Anterior cingulate cortex (tissue), 58 donors: ENCODE measurements around the gene PSMC6.

Experiments used
- DNase-seq, 58 donors: peaks; one replicate each; lab custom pipeline; 2025; lab: John Stamatoyannopoulos, UW

The PSMC6 gene

GRCh38 chr14:52706724-52707706, at the start of gene PSMC6:
Gene PSMC6, plus strand, starts transcription at chr14:52707200. Its CDS starts 20 bp downstream, at chr14:52707220.
- peak; percentile 56 to 97 (median 89) for DNase-seq

GRCh38 chr14:52660325-52660724, 46.7 kb upstream of the PSMC6 start:
- DNase-seq: no peak

- DNase-seq: no peak
Measured at GRCh38 chr14:52660832-52661231, 46.2 kb upstream of the PSMC6 start.

DNA sequence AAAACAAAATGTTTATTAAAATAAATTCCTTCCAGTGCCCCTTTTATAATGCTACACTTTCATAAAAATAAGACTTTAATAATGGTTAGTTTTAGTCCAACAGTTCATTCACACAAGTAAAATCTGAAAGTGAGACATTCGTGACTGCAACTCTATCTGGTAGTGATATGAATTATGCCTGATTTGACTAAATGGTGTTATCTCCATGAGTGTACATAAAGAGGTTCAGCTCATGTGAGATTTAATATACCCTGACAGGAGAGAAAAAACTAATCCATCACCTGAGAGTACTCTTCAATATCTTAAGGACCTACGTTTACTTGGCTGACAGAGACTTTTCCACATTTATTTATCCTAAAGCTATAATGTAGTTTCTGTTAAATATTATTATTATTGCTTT, 45.7 kb upstream of the PSMC6 start:
- no peak for DNase-seq

GRCh38 chr14:52663850-52664249, 43.1 kb upstream of the PSMC6 start:
- DNase-seq: no peak

GRCh38 chr14:52678591-52678990, 28.4 kb upstream of the PSMC6 start:
- no peak for DNase-seq

GRCh38 chr14:52683985-52684520, 22.9 kb upstream of the PSMC6 start:
- no peak for DNase-seq

- DNase-seq: no peak
Measured at GRCh38 chr14:52686176-52686575, 20.8 kb upstream of the PSMC6 start.

DNA sequence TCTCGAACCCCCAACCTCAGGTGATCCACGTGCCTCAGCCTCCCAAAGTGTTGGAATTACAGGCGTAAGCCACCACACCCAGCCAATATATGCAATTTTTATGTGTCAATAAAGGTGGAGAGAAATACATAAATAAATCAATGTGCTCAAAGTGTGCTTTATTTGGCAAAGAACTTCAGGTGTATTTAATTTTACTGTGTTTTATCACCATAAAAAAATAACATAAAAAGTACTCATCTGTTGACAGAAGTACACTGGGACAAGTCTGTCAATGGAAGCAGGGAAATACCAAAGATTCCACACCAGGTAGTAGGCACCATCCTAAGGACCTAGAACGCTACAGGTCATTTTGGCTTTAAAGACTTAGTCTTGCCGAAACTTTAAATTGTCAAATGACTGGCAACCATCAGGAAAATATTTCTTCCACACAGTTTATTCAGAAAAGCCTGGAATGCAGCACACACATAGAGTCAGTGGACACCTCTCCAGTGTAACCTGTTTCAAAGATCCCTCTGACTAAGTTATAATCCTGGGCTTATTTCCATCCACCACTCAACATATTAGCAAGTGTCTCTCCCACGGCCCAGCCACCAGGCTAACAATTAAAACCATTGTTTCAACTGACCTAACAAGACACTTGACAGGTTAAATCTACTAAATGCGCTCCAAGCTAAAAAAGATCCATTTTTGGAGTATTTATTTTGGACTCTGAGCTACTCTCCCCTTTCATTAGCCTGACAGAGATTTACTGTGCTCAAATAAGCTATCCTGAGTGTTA, 15.8 kb upstream of the PSMC6 start:
- no peak for DNase-seq

- DNase-seq: no peak
Measured at GRCh38 chr14:52692248-52692962, 14.6 kb upstream of the PSMC6 start.

- no peak for DNase-seq
Measured at GRCh38 chr14:52693036-52693435, 14.0 kb upstream of the PSMC6 start.

- DNase-seq: no peak
Measured at GRCh38 chr14:52693532-52693931, 13.5 kb upstream of the PSMC6 start.

DNA sequence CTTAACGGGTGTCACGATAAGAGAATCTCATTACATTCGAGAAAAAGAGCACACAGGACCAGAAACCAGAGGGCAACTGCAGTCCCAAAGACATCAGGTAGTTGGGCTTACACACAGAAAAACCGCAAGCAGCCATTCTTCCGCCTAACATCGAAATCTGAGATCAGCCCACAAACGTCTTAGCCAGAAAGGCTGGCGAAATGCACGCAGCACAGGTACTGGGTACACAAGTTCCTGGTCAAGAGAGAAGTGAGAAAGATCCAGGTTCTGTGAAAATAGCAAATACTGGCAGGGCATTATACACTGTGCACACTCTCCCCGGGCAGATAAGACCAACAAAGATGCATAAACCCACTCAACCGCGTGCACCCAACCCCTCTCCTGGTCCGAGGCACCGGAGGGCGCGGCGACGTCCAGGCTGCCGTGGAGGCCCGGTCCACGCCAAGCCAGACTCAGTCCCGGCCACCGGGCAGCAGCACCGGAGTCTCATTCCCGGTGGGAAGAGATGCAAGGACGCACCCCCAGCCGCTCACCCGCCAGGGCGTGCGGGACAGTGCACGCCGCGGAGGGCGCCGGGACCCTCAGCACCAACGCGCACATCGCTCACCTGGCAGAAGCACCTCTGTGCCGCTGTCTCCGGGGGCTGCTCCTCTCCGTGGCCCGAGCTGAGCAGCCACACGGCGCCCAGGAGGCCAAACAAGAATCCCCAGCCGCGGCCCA, 12.1 kb upstream of the PSMC6 start:
- peak in 27 of 58 donors; percentile 6 to 65 (median 46) for DNase-seq

- peak in 56 of 58 donors; percentile 13 to 83 (median 62) for DNase-seq
Measured at GRCh38 chr14:52695481-52696091, 11.4 kb upstream of the PSMC6 start, which contains the start of gene ERO1A. Gene ERO1A, minus strand, starts transcription at chr14:52695558. Its CDS starts 77 bp downstream, at chr14:52695481.

DNA sequence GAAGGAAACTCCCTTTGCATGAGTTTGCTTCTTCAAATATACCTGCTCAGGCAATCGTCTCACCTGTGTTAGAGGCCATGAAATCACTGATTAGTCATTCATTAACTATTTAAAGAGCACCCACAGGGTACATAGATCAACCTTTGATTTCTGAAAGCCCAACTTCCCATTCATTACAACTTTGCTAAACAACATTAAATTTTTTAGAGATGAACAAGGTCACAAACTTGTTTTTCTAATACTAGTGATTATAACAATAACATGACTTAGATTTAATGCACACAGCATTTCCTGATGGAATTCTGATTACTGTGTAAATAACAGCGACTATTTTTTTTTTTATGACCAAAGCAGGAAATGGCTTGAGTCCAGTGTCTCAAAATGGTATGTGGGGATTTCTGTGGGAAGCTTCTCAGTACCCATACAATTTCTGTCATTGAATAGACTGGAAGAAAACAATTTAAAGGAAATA, 6.3 kb upstream of the PSMC6 start:
- DNase-seq: no peak

GRCh38 chr14:52701223-52701622, 5.8 kb upstream of the PSMC6 start:
- no peak for DNase-seq

DNA sequence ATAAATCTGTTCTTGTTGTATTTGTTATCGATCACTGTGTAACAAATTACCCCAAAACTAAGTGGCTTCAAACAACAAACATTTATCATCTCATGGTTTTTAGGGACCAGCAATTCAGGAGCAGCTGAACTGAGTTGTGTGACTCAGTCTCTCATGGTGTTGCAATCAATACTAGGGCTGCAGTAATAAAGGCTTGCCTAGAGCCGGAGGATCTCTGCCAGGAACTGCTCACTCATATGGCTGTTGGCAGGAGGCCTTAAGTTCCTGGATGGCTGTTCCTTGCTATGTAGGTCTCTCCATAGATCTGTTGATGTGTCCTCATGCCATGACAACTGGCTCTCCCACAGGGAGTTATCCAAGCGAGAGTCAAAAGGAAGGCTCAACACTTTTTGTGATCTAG, 3.8 kb upstream of the PSMC6 start:
- peak in 11 of 58 donors; percentile 1 to 41 (median 14) for DNase-seq

DNA sequence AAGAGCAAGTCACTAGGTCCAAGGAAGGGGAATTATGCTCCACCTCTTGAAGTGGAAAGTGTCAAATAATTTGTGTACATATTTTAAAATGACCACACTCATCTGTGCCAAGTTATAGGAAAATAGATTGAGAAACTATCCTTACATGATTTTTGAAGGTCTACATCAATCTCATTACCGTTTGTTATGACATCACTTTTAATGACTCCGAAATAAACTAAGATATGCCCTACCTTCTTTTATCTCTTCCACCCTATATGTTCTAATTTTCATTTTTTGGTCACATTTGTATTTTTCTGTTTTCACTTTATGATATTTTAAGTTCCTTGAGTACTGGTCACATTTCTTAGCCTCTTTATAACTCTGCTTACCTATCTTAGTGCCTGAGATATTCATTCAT, 3.3 kb upstream of the PSMC6 start:
- no peak for DNase-seq

DNA sequence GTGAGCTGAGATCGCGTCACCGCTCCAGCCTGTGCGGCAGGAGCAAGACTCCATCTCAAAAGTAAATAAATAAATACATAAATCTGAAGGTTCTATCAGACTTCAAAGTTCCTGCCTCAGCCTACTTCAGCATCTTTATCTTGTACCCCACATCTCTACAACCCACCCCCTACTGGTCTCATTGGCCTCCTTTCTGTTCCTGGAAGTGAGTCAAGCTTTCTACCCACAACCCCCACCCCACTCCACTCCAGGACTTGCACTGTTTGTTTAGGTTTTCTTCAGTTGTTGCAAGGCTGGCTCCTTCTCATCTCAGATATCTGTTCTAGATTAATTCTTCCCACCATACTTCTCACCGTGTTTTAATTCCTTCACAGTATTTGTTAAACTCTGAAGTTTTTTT, 714 bp upstream of the PSMC6 start:
- DNase-seq: no peak
